SJCRH30 (cell line): ENCODE measurements around the gene PCLO. TPM values are rescaled to one million over a fixed set of nuclear protein-coding genes. Genes with fewer than 3 reads are reported as not detected.

Experiments used
- DNase-seq, 2 experiments: peaks; one replicate each; pipeline ENCODE4 v3.0.0-alpha.2; 2015 to 2020
- H3K27ac ChIP-seq: fragments of 250-450 bp; sonication (Bioruptor Pico); 2 replicates; pipeline ENCODE4 v1.5.1; 2020; ENCODE audit warnings: mild to moderate bottlenecking, moderate library complexity
- H3K27me3 ChIP-seq: fragments of 250-450 bp; sonication (Bioruptor Pico); 2 replicates; pipeline ENCODE4 v1.5.1; 2020; ENCODE audit warnings: mild to moderate bottlenecking, moderate library complexity
- H3K36me3 ChIP-seq: fragments of 250-450 bp; sonication (Bioruptor Pico); 2 replicates; pipeline ENCODE4 v1.5.1; 2020; ENCODE audit warnings: mild to moderate bottlenecking, moderate library complexity
- H3K4me1 ChIP-seq: fragments of 250-450 bp; sonication (Bioruptor Pico); 2 replicates; pipeline ENCODE4 v1.5.1; 2020; ENCODE audit warnings: mild to moderate bottlenecking, moderate library complexity
- H3K4me3 ChIP-seq: fragments of 250-450 bp; sonication (Bioruptor Pico); 2 replicates; pipeline ENCODE4 v1.5.1; 2020; ENCODE audit warnings: mild to moderate bottlenecking, moderate library complexity
- H3K9me3 ChIP-seq: fragments of 250-450 bp; sonication (Bioruptor Pico); replicated peaks from 2 replicates; pipeline ENCODE4 v1.5.1; 2020; ENCODE audit warnings: mild to moderate bottlenecking, moderate library complexity
- total RNA-seq: library from RNA; depleted of rRNA; stranded (reverse); fragments of >200 nt; shearing (Covaris generic); gene quantifications from 2 replicates; pipeline ENCODE4 v1.2.3, GENCODE V29; 2014

PCLO gene
- total RNA-seq, 1 experiment from 2014 or later = 4.2 TPM

DNA sequence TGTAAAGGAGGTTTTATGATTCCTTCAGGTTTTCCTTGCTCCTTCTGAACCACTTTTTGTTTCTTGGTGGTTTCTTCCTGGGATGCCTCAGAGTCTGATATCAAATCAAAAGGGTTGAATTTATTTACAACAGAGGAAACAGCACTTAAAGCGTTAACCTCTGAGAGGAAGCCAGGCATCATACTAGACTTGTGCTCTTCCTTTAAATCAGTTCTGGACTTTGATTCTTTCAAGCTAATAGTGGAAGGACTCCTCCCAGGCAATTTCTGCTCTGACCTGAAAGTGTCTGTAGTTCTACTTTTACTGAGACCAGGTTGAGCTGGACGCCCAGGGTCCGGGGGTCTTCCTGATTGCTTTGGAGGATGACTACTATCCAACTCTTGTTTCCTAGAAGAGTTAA, 6.7 kb downstream of the PCLO start:
- no peaks in the 10 kb centered on the region; the same call in 1 of the 2 replicates for H3K4me1 ChIP-seq
- no peak overlapping the region for H3K27ac ChIP-seq
- no peaks in the 10 kb centered on the region for H3K9me3 ChIP-seq
- no peaks in the 10 kb centered on the region for H3K36me3 ChIP-seq
- no peak for DNase-seq
- H3K4me3 ChIP-seq = no peak overlapping the region
- H3K27me3 ChIP-seq = no peaks in the 10 kb centered on the region

DNA sequence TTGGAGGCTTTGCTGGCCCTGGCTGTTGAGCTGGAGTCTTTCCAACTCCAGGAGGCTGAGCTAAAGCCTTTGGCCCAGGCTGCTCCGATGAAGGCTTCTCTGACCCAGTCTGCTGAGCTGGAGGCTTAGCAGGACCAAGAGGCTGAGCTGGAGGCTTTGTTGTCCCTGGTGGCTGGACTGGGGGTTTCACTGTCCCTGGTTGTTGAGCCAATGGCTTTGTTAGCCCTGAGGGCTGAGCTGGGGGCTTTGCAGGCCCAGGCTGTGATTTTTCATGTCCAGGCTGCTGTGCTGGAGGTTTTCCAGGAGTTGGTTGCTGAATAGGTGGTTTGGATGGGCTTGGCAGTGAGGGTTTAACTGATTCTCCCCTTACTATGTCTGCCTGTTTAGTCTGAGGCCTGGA, 7.3 kb downstream of the PCLO start:
- no peaks in the 10 kb centered on the region for H3K27me3 ChIP-seq
- H3K4me1 ChIP-seq = peaks cover 3% of the 10 kb centered on the region; the same call in 1 of the 2 replicates
- H3K36me3 ChIP-seq = no peaks in the 10 kb centered on the region
- no peak for DNase-seq
- H3K27ac ChIP-seq = no peak overlapping the region
- no peak overlapping the region for H3K4me3 ChIP-seq
- no peaks in the 10 kb centered on the region for H3K9me3 ChIP-seq

DNA sequence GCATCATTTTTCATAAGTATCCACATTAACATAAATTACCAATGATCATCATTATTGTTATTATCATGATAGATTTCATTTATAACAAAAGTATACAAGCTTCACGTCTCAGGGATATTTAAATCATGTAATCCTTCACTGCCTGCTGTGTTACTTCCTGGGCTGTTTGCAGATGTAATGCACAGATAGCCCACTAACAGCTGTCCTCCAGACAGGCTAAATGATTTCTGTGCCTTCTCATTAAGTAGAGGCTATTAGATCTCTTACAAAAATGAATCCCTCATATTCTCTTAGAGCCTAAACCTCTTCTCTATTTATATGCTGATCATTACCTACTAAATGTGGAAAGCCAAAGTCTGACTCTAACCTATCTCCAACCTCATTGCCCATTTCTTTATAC, 9.3 kb downstream of the PCLO start:
- Histone ChIP-seq H3K27ac (no peak overlapping the region), H3K4me3 (no peak overlapping the region)

DNA sequence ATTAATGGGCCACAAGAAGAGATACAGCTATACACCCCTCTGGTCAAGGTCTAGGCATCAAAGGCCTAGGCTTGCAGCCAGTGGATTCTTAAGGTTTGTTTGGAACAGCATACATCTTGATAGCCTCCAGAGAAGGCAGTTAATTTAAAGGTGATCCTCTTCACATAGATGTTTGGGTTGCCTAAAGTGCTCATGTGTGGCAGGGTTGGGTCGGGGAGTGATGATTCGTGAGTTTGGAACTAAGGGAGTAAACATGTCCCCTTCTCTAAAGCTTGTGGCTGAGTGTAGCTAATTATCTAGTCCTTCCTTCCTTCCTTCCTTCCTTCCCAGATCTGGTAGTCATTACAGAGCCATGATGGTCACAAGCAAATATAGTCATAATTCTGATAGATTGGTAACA, 12.4 kb downstream of the PCLO start:
- Histone ChIP-seq H3K36me3 (no peaks in the 10 kb centered on the region), H3K4me3 (no peak overlapping the region), H3K27ac (no peak overlapping the region; the same call in 1 of the 2 replicates), H3K27me3 (no peaks in the 10 kb centered on the region), H3K9me3 (no peaks in the 10 kb centered on the region), H3K4me1 (peaks cover 8% of the 10 kb centered on the region; the same call in 1 of the 2 replicates)
- DNase-seq = peak in 1 of 2 experiments; percentile 20

More for the DNA sequence above, 9.3 kb downstream of the PCLO start:
- H3K27me3 ChIP-seq = no peaks in the 10 kb centered on the region
- DNase-seq = peak; percentile 19 to 51
- peaks cover 8% of the 10 kb centered on the region; the same call in 1 of the 2 replicates for H3K4me1 ChIP-seq
- H3K36me3 ChIP-seq = no peaks in the 10 kb centered on the region
- H3K9me3 ChIP-seq = no peaks in the 10 kb centered on the region

DNA sequence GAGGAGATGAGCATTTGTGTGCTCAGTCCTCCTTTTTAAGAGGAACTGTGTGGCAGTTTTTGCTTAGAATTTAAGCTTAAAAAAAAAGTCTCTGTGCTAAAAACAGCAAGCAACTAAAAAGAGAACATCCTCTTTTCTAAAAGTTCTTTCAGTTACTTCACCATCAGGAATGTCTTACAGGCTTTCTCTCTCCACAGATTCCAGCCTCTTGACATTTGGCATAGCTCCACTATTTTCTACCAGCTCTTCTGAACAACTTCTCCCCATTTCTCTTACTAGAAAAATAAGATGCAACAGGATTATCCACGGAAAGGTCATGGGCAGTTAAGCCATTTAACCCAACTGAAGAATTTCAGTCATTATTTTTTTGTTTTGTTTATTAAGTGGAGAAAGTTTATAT, 13.2 kb downstream of the PCLO start:
- no peak for DNase-seq
- Histone ChIP-seq H3K4me1 (peaks cover 8% of the 10 kb centered on the region; the same call in 1 of the 2 replicates), H3K36me3 (no peaks in the 10 kb centered on the region), H3K27ac (no peak overlapping the region), H3K4me3 (no peak overlapping the region), H3K9me3 (no peaks in the 10 kb centered on the region), H3K27me3 (no peaks in the 10 kb centered on the region)

- Histone ChIP-seq H3K27me3 (no peaks in the 10 kb centered on the region), H3K9me3 (no peaks in the 10 kb centered on the region), H3K4me3 (no peak overlapping the region), H3K36me3 (no peaks in the 10 kb centered on the region), H3K4me1 (peaks cover 8% of the 10 kb centered on the region; the same call in 1 of the 2 replicates), H3K27ac (no peak overlapping the region)
- DNase-seq = no peak
These were observed 13.9 kb downstream of the PCLO start for GRCh38 chr7:83148776-83149175.

DNA sequence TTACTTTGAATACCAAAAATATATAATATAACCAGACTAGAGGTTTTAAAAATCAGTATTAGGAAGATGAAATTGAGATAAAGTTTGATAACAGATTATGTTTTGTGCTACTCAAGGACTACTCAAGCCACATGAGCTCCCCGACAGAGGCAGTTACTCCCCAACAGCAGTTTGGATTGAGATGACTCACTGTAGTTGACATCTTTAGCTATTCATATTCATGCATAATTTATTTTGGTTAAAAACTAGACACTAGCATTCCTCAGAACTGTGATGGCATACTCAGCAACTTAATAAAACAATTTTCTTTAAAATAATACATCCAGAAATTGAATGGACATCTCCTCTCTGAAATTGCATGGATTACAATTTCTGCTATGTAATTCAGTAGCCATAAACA, 19.6 kb downstream of the PCLO start:
- Histone ChIP-seq H3K27me3 (no peaks in the 10 kb centered on the region), H3K27ac (no peak overlapping the region), H3K4me3 (no peak overlapping the region), H3K9me3 (no peaks in the 10 kb centered on the region), H3K36me3 (no peaks in the 10 kb centered on the region), H3K4me1 (no peaks in the 10 kb centered on the region)
- DNase-seq = no peak

DNA sequence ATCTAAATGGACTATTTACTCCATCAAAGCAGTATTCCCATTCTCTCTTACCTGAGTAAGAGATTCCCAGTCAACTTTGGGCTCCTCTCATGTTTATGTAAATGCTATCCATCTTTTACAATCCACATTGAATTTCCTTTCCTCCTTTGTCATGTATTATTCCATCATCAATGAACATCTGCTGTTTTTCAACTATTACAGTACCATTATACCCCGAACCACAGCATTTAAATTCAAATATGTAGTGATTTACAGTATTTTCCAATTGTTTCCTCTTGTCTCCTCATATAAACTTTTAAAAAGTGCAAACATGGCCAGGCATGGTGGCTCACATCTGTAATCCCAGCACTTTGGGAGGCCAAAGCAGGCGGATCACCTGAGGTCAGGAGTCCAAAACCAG, 20.3 kb downstream of the PCLO start:
- H3K4me3 ChIP-seq = no peak overlapping the region
- no peaks in the 10 kb centered on the region for H3K4me1 ChIP-seq
- H3K36me3 ChIP-seq = no peaks in the 10 kb centered on the region
- H3K27me3 ChIP-seq = no peaks in the 10 kb centered on the region
- no peak for DNase-seq
- no peak overlapping the region for H3K27ac ChIP-seq
- no peaks in the 10 kb centered on the region for H3K9me3 ChIP-seq

DNA sequence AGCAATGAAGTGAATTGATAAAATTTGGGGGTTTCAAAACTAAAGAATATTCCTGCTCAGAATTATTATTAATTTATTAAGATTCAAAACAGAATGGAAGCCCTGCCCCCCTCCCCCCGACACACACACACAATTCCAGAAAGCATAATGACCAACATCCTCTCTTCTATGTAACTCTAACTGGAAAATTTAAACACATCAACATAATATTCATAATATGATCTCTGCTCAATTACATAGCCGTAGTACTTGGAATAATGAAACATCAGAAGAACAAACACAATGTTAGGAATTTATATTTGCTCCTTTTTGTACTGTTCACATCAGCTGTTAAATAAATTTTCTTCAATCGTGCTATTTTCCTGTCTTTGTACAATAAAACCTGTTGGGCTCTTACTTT, 20.8 kb downstream of the PCLO start:
- Histone ChIP-seq H3K4me1 (no peaks in the 10 kb centered on the region), H3K27ac (no peak overlapping the region), H3K9me3 (no peaks in the 10 kb centered on the region), H3K4me3 (no peak overlapping the region), H3K36me3 (no peaks in the 10 kb centered on the region), H3K27me3 (no peaks in the 10 kb centered on the region)
- no peak for DNase-seq

DNA sequence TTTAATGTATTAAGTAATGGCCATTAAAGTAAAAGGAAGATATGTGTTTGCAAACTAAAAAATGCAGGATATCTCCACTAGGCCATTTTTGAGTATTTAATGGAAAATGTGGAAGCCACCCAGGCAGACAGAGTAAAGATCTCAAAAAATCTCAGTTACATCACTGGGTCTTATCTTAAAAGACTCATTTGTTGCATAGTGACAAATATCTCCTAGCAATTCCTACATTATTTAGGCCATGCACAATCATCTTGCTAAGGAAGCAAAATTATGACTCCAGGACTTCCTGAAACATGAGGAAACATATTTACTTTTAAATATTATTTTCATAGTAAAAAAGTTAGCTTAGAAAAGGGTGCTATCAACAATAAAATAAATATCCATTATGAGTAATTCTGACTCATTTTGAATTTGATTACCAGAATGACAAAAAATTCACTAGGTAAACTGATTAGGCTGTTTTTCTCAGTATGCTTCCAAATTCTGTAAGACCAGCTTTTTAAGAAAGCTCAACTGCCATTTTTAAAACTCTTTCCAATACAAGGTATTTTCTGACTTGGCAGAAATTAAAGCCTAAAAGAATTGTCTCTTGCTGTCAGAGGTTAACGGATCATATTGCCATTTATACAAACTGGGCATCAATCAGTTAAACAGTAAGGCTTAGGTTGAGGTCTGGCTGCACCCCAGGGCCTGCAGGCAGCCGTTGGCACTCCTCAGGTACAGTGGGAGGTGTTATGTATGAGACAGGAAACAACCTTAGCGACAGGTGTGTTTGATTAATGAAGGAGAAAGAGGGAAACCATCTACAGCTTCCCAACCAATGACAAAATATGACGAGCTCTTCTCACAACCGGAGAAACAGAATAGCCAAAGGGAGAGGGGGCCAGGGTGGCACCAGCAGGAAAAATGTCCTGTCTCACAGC, 31.8 kb downstream of the PCLO start:
- no peak overlapping the region for H3K27ac ChIP-seq
- no peak for DNase-seq
- no peaks in the 10 kb centered on the region for H3K36me3 ChIP-seq
- H3K4me1 ChIP-seq = peaks cover 5% of the 10 kb centered on the region; the same call in 1 of the 2 replicates
- H3K4me3 ChIP-seq = no peak overlapping the region
- no peaks in the 10 kb centered on the region; the same call in 1 of the 2 replicates for H3K27me3 ChIP-seq
- H3K9me3 ChIP-seq = no peaks in the 10 kb centered on the region

GRCh38 chr7:83130191-83130590, 32.5 kb downstream of the PCLO start:
- H3K9me3 ChIP-seq = no peaks in the 10 kb centered on the region
- H3K27me3 ChIP-seq = no peaks in the 10 kb centered on the region; the same call in 1 of the 2 replicates
- H3K36me3 ChIP-seq = no peaks in the 10 kb centered on the region
- H3K27ac ChIP-seq = no peak overlapping the region
- no peak for DNase-seq
- H3K4me1 ChIP-seq = peaks cover 5% of the 10 kb centered on the region; the same call in 1 of the 2 replicates
- no peak overlapping the region for H3K4me3 ChIP-seq

- Histone ChIP-seq H3K27me3 (no peaks in the 10 kb centered on the region), H3K4me1 (no peaks in the 10 kb centered on the region), H3K27ac (no peak overlapping the region), H3K4me3 (no peak overlapping the region), H3K9me3 (peaks cover 18% of the 10 kb centered on the region; the same call in 1 of the 2 replicates), H3K36me3 (no peaks in the 10 kb centered on the region)
- no peak for DNase-seq
These were observed 43.2 kb downstream of the PCLO start for GRCh38 chr7:83119494-83119893.

- Histone ChIP-seq H3K27me3 (no peaks in the 10 kb centered on the region), H3K4me1 (no peaks in the 10 kb centered on the region), H3K4me3 (no peak overlapping the region), H3K36me3 (no peaks in the 10 kb centered on the region), H3K27ac (no peak overlapping the region), H3K9me3 (peaks cover 18% of the 10 kb centered on the region; the same call in 1 of the 2 replicates)
- no peak for DNase-seq
These were observed 43.7 kb downstream of the PCLO start for GRCh38 chr7:83119026-83119382.

- no peak overlapping the region for H3K4me3 ChIP-seq
- H3K36me3 ChIP-seq = no peaks in the 10 kb centered on the region
- H3K4me1 ChIP-seq = no peaks in the 10 kb centered on the region
- H3K27me3 ChIP-seq = no peaks in the 10 kb centered on the region
- DNase-seq = no peak
- H3K9me3 ChIP-seq = peaks cover 18% of the 10 kb centered on the region; the same call in 1 of the 2 replicates
- no peak overlapping the region for H3K27ac ChIP-seq
These were observed 44.2 kb downstream of the PCLO start for GRCh38 chr7:83118347-83119025.

- no peak overlapping the region for H3K4me3 ChIP-seq
- no peak for DNase-seq
These were observed 45.2 kb downstream of the PCLO start for GRCh38 chr7:83117466-83117865.

More at GRCh38 chr7:83117466-83117865, 45.2 kb downstream of the PCLO start:
- Histone ChIP-seq H3K36me3 (no peaks in the 10 kb centered on the region), H3K27me3 (no peaks in the 10 kb centered on the region), H3K4me1 (no peaks in the 10 kb centered on the region), H3K27ac (no peak overlapping the region), H3K9me3 (peaks cover 12% of the 10 kb centered on the region; the same call in 1 of the 2 replicates)
